ENCODE results near the gene PIP4P1.

PIP4P1 gene

DNA sequence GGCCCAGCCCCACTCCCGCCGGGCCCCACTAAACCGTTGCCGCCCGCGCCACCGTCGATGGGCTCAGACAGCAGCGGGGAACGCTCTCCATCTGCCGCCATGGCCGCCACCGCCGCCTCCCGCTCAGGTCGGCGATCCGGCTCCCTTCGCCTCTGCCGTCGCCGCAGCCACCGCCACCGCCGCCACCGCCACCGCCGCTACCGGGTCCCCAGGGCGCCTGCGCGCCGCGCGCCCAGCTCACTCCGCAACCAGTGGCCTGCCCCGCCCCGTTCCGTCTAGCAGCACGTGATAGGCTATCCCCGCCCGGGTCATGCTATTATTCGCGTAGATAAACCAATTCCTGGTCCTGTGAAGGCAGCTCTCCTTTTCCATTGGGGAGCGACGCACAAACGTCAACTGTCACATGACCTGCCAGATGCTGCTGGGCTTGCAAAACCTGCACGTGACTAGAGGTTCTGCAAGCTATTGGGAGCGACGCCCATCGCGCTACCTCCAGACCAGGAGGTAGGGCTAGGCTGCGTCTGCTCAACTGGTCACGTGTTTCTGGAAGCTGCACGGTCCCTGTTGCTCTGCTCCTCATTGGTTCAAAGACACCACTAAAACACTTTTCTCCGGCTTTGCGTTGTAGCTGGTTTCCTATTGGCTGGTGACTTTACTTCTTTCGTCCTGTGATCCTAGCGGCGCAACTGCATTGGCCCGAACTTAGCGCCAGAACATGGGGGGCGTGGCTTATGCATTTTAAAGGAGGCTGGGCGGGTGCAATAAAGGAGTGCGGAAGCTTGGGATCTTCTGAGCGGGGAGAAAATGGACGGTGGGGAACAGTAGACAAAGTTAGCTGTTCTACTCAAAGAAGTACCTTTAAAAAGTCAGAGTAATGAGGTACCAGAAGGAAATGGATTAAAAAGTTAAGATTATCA lies at the start of gene PIP4P1:
Gene PIP4P1, minus strand, starts transcription at position 210 of the 917 bp plus-strand sequence. Its CDS starts 109 bp downstream, at position 101.
- H3K36me3 ChIP-seq (ENCODE audit: control insufficient read depth in 2 of 2, insufficient read depth in 1 of 2, low read length in 2 of 2), result peaks cover 22 to 41% of the 10 kb centered on the region in 2 experiments; a peak in 2 of 3 replicates
- H3K9me3 ChIP-seq (ENCODE audit: control insufficient read depth, insufficient read depth, low read depth, low read length), result no peaks in the 10 kb centered on the region
- CTCF ChIA-PET, result interaction anchor here (0.5 to 1.4 kb wide), 6 partner anchors 9 to 147 kb away, joined by 3 to 10 read pairs (median 4); no protein-coding TSS in a partner anchor
- H3K4me1 ChIP-seq (ENCODE audit: control insufficient read depth, insufficient read depth, low read length), result peaks cover 10% of the 10 kb centered on the region
- POLR2A ChIA-PET, result interaction anchor here (0.5 to 2.6 kb wide), 22 partner anchors 8 to 1048 kb away, joined by 3 to 55 read pairs (median 4); partner anchors contain the start of genes CCNB1IP1, PARP2, PNP and RNASE4
- H3K4me3 ChIP-seq (ENCODE audit: low read depth, low read length), result peak within 1 kb of the TSS; percentile 85
- H3K27ac ChIP-seq (ENCODE audit: extremely low read depth, low read depth, low read length), result peak within 1 kb of the TSS; percentile 83
- TF ChIP-seq ZNF302 (tag by site-specific recombination; IDR thresholded peaks at IDR 0.05; ENCODE audit: low read depth) (no peak), FEZF1 (tag by site-specific recombination; IDR thresholded peaks at IDR 0.05) (peak; percentile 76), ZNF610 (tag by site-specific recombination; IDR thresholded peaks at IDR 0.05; ENCODE audit: borderline replicate concordance) (peak; percentile 98), KLF8 (tag by site-specific recombination; IDR thresholded peaks at IDR 0.05) (peak; percentile 64), SP3 (tag by site-specific recombination; IDR thresholded peaks at IDR 0.05) (peak; percentile 85), ZNF791 (tag by site-specific recombination; IDR thresholded peaks at IDR 0.05) (no peak), ZNF350 (tag by site-specific recombination; IDR thresholded peaks at IDR 0.05) (peak; percentile 92), MZF1 (tag by site-specific recombination; IDR thresholded peaks at IDR 0.05; ENCODE audit: borderline replicate concordance) (no peak), ZNF48 (tag by site-specific recombination; IDR thresholded peaks at IDR 0.05) (no peak), ZBTB48 (tag by site-specific recombination; IDR thresholded peaks at IDR 0.05) (no peak), ZNF473 (tag by site-specific recombination; IDR thresholded peaks at IDR 0.05) (no peak), REPIN1 (tag by site-specific recombination; IDR thresholded peaks at IDR 0.05; ENCODE audit: low read depth) (no peak), ZBTB21 (tag by site-specific recombination; IDR thresholded peaks at IDR 0.05) (peak; percentile 59; the same call in 1 of the 2 replicates), BCL11A (tag by site-specific recombination; IDR thresholded peaks at IDR 0.05; ENCODE audit: low read depth) (no peak), ZNF768 (tag by site-specific recombination; IDR thresholded peaks at IDR 0.05) (no peak), ZNF701 (tag by site-specific recombination; IDR thresholded peaks at IDR 0.05) (no peak), SCRT2 (tag by site-specific recombination; IDR thresholded peaks at IDR 0.05) (peak; percentile 98), ZFP69B (tag by site-specific recombination; IDR thresholded peaks at IDR 0.05) (peak; percentile 52; the same call in 1 of the 2 replicates), ZNF24 (tag by site-specific recombination; IDR thresholded peaks at IDR 0.05) (peak; percentile 78; the same call in 1 of the 2 replicates), KLF9 (tag by site-specific recombination; IDR thresholded peaks at IDR 0.05; ENCODE audit: low read depth) (peak; percentile 29; the same call in 1 of the 2 replicates), SP7 (tag by site-specific recombination; IDR thresholded peaks at IDR 0.05) (peak; percentile 41; the same call in 1 of the 2 replicates), IKZF3 (tag by site-specific recombination; IDR thresholded peaks at IDR 0.05) (peak; percentile 82), ZEB2 (tag by site-specific recombination; IDR thresholded peaks at IDR 0.05) (no peak), KLF1 (tag by site-specific recombination; IDR thresholded peaks at IDR 0.05) (peak; percentile 15; the same call in 1 of the 2 replicates)
- TF ChIP-seq, protein P1, sequence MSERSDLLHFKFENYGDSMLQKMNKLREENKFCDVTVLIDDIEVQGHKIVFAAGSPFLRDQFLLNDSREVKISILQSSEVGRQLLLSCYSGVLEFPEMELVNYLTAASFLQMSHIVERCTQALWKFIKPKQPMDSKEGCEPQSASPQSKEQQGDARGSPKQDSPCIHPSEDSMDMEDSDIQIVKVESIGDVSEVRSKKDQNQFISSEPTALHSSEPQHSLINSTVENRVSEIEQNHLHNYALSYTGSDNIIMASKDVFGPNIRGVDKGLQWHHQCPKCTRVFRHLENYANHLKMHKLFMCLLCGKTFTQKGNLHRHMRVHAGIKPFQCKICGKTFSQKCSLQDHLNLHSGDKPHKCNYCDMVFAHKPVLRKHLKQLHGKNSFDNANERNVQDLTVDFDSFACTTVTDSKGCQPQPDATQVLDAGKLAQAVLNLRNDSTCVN (tag by site-specific recombination; optimal IDR thresholded peaks at IDR 0.05), result peak; percentile 42
- TF ChIP-seq, protein P2, sequence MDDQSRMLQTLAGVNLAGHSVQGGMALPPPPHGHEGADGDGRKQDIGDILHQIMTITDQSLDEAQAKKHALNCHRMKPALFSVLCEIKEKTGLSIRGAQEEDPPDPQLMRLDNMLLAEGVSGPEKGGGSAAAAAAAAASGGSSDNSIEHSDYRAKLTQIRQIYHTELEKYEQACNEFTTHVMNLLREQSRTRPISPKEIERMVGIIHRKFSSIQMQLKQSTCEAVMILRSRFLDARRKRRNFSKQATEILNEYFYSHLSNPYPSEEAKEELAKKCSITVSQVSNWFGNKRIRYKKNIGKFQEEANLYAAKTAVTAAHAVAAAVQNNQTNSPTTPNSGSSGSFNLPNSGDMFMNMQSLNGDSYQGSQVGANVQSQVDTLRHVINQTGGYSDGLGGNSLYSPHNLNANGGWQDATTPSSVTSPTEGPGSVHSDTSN (CRISPR knock-in tag; IDR thresholded peaks at IDR 0.05), result peak; percentile 43; the same call in 1 of the 2 replicates
- TF ChIP-seq, protein P3, sequence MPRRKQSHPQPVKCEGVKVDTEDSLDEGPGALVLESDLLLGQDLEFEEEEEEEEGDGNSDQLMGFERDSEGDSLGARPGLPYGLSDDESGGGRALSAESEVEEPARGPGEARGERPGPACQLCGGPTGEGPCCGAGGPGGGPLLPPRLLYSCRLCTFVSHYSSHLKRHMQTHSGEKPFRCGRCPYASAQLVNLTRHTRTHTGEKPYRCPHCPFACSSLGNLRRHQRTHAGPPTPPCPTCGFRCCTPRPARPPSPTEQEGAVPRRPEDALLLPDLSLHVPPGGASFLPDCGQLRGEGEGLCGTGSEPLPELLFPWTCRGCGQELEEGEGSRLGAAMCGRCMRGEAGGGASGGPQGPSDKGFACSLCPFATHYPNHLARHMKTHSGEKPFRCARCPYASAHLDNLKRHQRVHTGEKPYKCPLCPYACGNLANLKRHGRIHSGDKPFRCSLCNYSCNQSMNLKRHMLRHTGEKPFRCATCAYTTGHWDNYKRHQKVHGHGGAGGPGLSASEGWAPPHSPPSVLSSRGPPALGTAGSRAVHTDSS (tag by site-specific recombination; IDR thresholded peaks at IDR 0.05), result no peak
- TF ChIP-seq, protein P4, sequence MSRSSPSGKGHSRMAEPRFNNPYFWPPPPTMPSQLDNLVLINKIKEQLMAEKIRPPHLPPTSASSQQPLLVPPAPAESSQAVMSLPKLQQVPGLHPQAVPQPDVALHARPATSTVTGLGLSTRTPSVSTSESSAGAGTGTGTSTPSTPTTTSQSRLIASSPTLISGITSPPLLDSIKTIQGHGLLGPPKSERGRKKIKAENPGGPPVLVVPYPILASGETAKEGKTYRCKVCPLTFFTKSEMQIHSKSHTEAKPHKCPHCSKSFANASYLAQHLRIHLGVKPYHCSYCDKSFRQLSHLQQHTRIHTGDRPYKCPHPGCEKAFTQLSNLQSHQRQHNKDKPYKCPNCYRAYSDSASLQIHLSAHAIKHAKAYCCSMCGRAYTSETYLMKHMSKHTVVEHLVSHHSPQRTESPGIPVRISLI (tag by site-specific recombination; IDR thresholded peaks at IDR 0.05), result no peak
- TF ChIP-seq, protein P5, sequence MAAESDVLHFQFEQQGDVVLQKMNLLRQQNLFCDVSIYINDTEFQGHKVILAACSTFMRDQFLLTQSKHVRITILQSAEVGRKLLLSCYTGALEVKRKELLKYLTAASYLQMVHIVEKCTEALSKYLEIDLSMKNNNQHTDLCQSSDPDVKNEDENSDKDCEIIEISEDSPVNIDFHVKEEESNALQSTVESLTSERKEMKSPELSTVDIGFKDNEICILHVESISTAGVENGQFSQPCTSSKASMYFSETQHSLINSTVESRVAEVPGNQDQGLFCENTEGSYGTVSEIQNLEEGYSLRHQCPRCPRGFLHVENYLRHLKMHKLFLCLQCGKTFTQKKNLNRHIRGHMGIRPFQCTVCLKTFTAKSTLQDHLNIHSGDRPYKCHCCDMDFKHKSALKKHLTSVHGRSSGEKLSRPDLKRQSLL (tag by site-specific recombination; IDR thresholded peaks at IDR 0.05), result no peak
- TF ChIP-seq, protein P6, sequence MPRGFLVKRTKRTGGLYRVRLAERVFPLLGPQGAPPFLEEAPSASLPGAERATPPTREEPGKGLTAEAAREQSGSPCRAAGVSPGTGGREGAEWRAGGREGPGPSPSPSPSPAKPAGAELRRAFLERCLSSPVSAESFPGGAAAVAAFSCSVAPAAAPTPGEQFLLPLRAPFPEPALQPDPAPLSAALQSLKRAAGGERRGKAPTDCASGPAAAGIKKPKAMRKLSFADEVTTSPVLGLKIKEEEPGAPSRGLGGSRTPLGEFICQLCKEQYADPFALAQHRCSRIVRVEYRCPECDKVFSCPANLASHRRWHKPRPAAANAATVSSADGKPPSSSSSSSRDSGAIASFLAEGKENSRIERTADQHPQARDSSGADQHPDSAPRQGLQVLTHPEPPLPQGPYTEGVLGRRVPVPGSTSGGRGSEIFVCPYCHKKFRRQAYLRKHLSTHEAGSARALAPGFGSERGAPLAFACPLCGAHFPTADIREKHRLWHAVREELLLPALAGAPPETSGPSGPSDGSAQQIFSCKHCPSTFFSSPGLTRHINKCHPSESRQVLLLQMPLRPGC (tag by site-specific recombination; IDR thresholded peaks at IDR 0.05), result peak; percentile 57; the same call in 1 of the 2 replicates
